A673 (cell line): ENCODE data around the gene CLASP1.

Source experiments
- CTCF ChIP-seq: fragments of 300-800, 200-600 bp; sonication (generic); conservative IDR thresholded peaks from 2 replicates; pipeline ENCODE4 v1.5.1; 2017; ENCODE audit warnings: low read depth, mild to moderate bottlenecking, antibody characterized with exemption, low read length, moderate library complexity, mixed read lengths
- EZH2 ChIP-seq: fragments of 200-600 bp; sonication (generic); IDR thresholded peaks from 2 replicates; pipeline ENCODE4 v1.6.1; 2017; ENCODE audit warnings: borderline replicate concordance, low read depth, mild to moderate bottlenecking, mixed read lengths, antibody characterized with exemption, low read length; ENCODE audit not compliant: poor library complexity, severe bottlenecking

- TF ChIP-seq CTCF (no peak), EZH2 (no peak)
These were observed 306.5 kb downstream of the CLASP1 start for GRCh38 chr2:121342751-121343150.
